Measurements from ENCODE around the gene GFI1.
A peak's percentile ranks its signal among the peaks of the same experiment; 100 is the strongest.

GFI1 gene

DNA sequence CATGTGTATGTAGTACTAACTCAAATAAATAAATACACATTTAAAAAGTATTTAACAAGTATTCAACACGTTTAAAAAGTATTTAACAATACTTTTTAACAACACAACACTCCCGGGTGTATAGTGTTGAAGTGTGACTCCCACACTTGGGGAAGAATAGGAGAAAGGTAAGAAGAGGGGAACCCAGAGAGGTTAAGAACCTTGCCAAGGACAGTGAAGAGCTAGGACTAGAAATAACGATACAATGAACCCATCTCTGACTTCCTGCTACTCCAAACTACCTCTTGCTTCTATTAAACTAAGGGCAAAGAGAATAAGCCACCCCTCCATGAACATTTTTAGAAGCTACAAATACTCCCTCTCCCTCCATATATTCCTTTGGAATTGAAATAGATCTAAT, 1.7 kb upstream of the GFI1 start:
- H3K27ac ChIP-seq (ENCODE audit: low read depth, low read length): no peak overlapping the region
- H3K79me2 ChIP-seq (ENCODE audit: insufficient read depth, low read length): no peaks in the 10 kb centered on the region
- H3K4me3 ChIP-seq (ENCODE audit: insufficient read depth, low read length, poor library complexity, severe bottlenecking): no peak overlapping the region
- no peaks in the 10 kb centered on the region for H3K9me2 ChIP-seq (replicated peaks; ENCODE audit: insufficient read depth, low read length)
- H3K27me3 ChIP-seq (ENCODE audit: low read length): no peaks in the 10 kb centered on the region
- peaks cover 16% of the 10 kb centered on the region for H3F3A ChIP-seq (ENCODE audit: insufficient read depth)
- H3K36me3 ChIP-seq (ENCODE audit: low read length): no peaks in the 10 kb centered on the region
- no peaks in the 10 kb centered on the region for H3K9me3 ChIP-seq (ENCODE audit: insufficient read depth, low read length)
- no peak overlapping the region for H2AFZ ChIP-seq (ENCODE audit: low read depth, low read length, severe bottlenecking)
- TF ChIP-seq, protein P1, sequence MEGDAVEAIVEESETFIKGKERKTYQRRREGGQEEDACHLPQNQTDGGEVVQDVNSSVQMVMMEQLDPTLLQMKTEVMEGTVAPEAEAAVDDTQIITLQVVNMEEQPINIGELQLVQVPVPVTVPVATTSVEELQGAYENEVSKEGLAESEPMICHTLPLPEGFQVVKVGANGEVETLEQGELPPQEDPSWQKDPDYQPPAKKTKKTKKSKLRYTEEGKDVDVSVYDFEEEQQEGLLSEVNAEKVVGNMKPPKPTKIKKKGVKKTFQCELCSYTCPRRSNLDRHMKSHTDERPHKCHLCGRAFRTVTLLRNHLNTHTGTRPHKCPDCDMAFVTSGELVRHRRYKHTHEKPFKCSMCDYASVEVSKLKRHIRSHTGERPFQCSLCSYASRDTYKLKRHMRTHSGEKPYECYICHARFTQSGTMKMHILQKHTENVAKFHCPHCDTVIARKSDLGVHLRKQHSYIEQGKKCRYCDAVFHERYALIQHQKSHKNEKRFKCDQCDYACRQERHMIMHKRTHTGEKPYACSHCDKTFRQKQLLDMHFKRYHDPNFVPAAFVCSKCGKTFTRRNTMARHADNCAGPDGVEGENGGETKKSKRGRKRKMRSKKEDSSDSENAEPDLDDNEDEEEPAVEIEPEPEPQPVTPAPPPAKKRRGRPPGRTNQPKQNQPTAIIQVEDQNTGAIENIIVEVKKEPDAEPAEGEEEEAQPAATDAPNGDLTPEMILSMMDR (IDR thresholded peaks at IDR 0.05; ENCODE audit: insufficient read depth, low read length, poor library complexity, severe bottlenecking): no peak
- no peak for TF ChIP-seq EZH2phosphoT487 (conservative IDR thresholded peaks at IDR 0.05; ENCODE audit: low read length)
- H3K4me2 ChIP-seq (ENCODE audit: low read depth, low read length, poor library complexity, severe bottlenecking): no peak overlapping the region
- no peak overlapping the region for H3K9ac ChIP-seq (ENCODE audit: low read length)
- H4K20me1 ChIP-seq (ENCODE audit: low read depth, low read length): no peaks in the 10 kb centered on the region

DNA sequence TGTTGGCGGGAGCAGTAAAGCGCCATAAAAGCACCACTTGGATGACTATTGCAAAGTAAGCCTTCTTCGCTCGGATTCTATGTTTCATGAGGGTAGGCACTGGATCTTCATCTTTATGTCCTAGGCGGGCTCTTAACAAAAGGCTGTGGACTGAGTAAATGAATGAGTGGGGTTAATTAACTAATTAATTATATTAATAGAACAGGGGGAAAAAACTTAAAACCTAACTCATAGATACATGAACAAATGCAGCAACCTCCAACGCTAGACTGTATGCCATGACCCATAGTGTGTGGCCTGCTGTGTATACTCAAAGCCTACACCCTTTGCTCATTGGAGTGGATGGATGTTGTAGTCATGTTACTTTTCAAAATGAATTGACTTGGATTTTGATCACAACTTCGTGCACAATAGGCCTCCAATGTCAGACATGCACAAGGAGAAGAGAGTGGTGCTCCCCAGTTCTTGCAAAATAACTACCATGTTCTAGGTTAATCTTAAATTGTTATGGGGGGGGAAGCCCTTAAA, 417 bp upstream of the GFI1 start:
- TF ChIP-seq EZH2phosphoT487 (conservative IDR thresholded peaks at IDR 0.05; ENCODE audit: low read length): no peak
- TF ChIP-seq, protein P1 (IDR thresholded peaks at IDR 0.05; ENCODE audit: insufficient read depth, low read length, poor library complexity, severe bottlenecking): no peak
- Histone ChIP-seq H3K4me2 (ENCODE audit: low read depth, low read length, poor library complexity, severe bottlenecking) (peak overlapping the region; percentile 88), H3K79me2 (ENCODE audit: insufficient read depth, low read length) (no peaks in the 10 kb centered on the region), H3K27me3 (ENCODE audit: low read length) (no peaks in the 10 kb centered on the region), H3K36me3 (ENCODE audit: low read length) (no peaks in the 10 kb centered on the region), H3K9ac (ENCODE audit: low read length) (peak overlapping the region; percentile 69), H3F3A (ENCODE audit: insufficient read depth) (peaks cover 16% of the 10 kb centered on the region), H4K20me1 (ENCODE audit: low read depth, low read length) (no peaks in the 10 kb centered on the region), H2AFZ (ENCODE audit: low read depth, low read length, severe bottlenecking) (peak overlapping the region; percentile 93), H3K9me2 (replicated peaks; ENCODE audit: insufficient read depth, low read length) (no peaks in the 10 kb centered on the region), H3K4me3 (ENCODE audit: insufficient read depth, low read length, poor library complexity, severe bottlenecking) (peak overlapping the region; percentile 70), H3K9me3 (ENCODE audit: insufficient read depth, low read length) (no peaks in the 10 kb centered on the region), H3K27ac (ENCODE audit: low read depth, low read length) (no peak overlapping the region)

DNA sequence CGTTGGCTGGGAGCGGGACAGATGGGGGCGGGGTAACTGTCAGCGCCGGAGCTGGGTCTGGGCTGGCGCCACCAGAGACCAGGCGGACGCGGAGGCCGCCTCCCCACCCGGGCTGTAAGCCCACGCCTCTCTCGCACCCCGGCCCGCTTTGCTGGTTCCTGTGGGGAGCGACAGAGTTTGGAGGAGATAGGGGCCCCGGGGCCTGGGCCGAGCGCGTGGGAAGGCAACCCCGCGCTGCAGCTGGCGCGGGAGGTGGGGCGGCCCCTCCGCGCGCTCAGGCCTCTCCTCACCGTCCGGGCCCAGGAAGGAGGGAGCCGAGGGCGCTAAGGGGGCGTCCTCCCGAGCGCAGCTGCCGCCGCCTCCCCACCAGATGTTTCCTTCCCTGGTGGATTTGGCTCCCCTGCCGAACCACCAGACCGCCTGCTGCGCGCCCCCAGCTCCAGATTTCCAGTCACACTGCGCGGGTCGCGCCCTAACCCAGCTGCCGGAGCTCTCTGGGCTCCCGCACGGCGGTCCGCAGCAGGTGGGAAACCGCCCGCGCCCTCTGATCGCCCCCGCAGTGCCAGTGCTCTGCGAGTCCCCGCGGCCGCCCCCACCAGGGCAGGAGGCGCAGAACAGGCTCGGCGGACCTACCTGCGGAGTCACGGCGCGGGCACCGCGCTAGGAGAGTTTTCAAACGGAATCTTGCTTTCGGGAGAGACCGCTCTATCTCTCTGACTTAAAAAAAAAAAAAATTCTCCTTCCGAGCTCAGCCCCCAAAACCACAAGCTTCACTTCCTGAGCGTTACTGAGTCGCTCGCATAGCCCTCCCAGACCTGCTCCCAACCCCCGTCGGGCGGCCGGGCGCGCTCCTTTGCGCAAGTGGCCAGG, 1.1 kb downstream of the GFI1 start:
- H3K79me2 ChIP-seq (ENCODE audit: insufficient read depth, low read length): no peaks in the 10 kb centered on the region
- H3K4me2 ChIP-seq (ENCODE audit: low read depth, low read length, poor library complexity, severe bottlenecking): peak overlapping the region; percentile 88
- TF ChIP-seq, protein P1 (IDR thresholded peaks at IDR 0.05; ENCODE audit: insufficient read depth, low read length, poor library complexity, severe bottlenecking): peak; percentile 33
- no peak for TF ChIP-seq EZH2phosphoT487 (conservative IDR thresholded peaks at IDR 0.05; ENCODE audit: low read length)
- no peaks in the 10 kb centered on the region for H3K9me3 ChIP-seq (ENCODE audit: insufficient read depth, low read length)
- peak overlapping the region; percentile 76 for H3K27ac ChIP-seq (ENCODE audit: low read depth, low read length)
- H3K4me3 ChIP-seq (ENCODE audit: insufficient read depth, low read length, poor library complexity, severe bottlenecking): peak overlapping the region; percentile 70
- H3K27me3 ChIP-seq (ENCODE audit: low read length): no peaks in the 10 kb centered on the region
- H3K9me2 ChIP-seq (replicated peaks; ENCODE audit: insufficient read depth, low read length): no peaks in the 10 kb centered on the region
- H3K9ac ChIP-seq (ENCODE audit: low read length): peak overlapping the region; percentile 69
- H3K36me3 ChIP-seq (ENCODE audit: low read length): no peaks in the 10 kb centered on the region
- no peaks in the 10 kb centered on the region for H4K20me1 ChIP-seq (ENCODE audit: low read depth, low read length)
- H2AFZ ChIP-seq (ENCODE audit: low read depth, low read length, severe bottlenecking): peak overlapping the region; percentile 97
- H3F3A ChIP-seq (ENCODE audit: insufficient read depth): peaks cover 16% of the 10 kb centered on the region
